CD8-positive, alpha-beta memory T cell (primary cell): Measurements from ENCODE around the gene BECN2. TPM values are rescaled to one million over a fixed set of nuclear protein-coding genes. Genes with fewer than 3 reads are reported as not detected.
"Not testable (repeated sequence)": the region's sequence is repeated elsewhere in the genome, so short reads cannot be mapped to it uniquely, and the experiment has no call there.

ENCODE experiments used
- CTCF ChIA-PET: fragments of 350-600 bp; sonication (Branson Sonifier 250); formaldehyde crosslinking; loops from one replicate; lab custom pipeline; 2021; ENCODE audit warnings: antibody characterized with exemption; lab: Charles Lee
- POLR2A ChIA-PET: fragments of 350-600 bp; sonication (Branson Sonifier 250); formaldehyde crosslinking; loops from one replicate; lab custom pipeline; 2021; ENCODE audit warnings: antibody characterized with exemption; lab: Charles Lee
- DNase-seq, 5 donors: peaks; one replicate each; pipeline versions ENCODE4 v3.0.0 to v3.0.0-alpha.2; 2020 to 2022; ENCODE audit warnings: mixed read lengths in 1 of 5
- H3K27ac ChIP-seq: one replicate; pipeline ENCODE4 v1.7.0; 2013; ENCODE audit warnings: low read depth, mild to moderate bottlenecking, low read length, moderate library complexity
- H3K27me3 ChIP-seq: 2 replicates; pipeline ENCODE4 v1.7.0; 2013; ENCODE audit warnings: low read length, mild to moderate bottlenecking; ENCODE audit not compliant: insufficient read depth, poor library complexity, severe bottlenecking
- H3K36me3 ChIP-seq: 2 replicates; pipeline ENCODE4 v1.7.0; 2013; ENCODE audit warnings: mild to moderate bottlenecking, low read length, moderate library complexity; ENCODE audit not compliant: insufficient read depth
- H3K4me1 ChIP-seq: 2 replicates; pipeline ENCODE4 v1.7.0; 2013; ENCODE audit warnings: mild to moderate bottlenecking, low read length, moderate library complexity; ENCODE audit not compliant: insufficient read depth
- H3K4me3 ChIP-seq: 2 replicates; pipeline ENCODE4 v1.7.0; 2013; ENCODE audit warnings: mild to moderate bottlenecking, low read length
- H3K9me3 ChIP-seq: 2 replicates; pipeline ENCODE4 v1.7.0; 2013; ENCODE audit warnings: mild to moderate bottlenecking, low read length
- H3K27ac Mint-ChIP-seq, 8 donors: one replicate each; pipeline ENCODE4 v1.8.0; 2020 to 2021; ENCODE audit warnings: mixed read lengths in 8 of 8, mild to moderate bottlenecking in 6 of 8, inconsistent platforms in 3 of 8, moderate library complexity in 3 of 8
- H3K27me3 Mint-ChIP-seq, 2 donors: one replicate each; pipeline ENCODE4 v1.8.0; 2020 to 2021; ENCODE audit warnings: mixed read lengths in 2 of 2, mild to moderate bottlenecking in 1 of 2, moderate library complexity in 1 of 2
- H3K36me3 Mint-ChIP-seq, 3 donors: one replicate each; pipeline ENCODE4 v1.8.0; 2020 to 2021; ENCODE audit warnings: mixed read lengths in 3 of 3, inconsistent platforms in 1 of 3, mild to moderate bottlenecking in 1 of 3
- H3K4me1 Mint-ChIP-seq, 3 donors: one replicate each; pipeline ENCODE4 v1.8.0; 2020 to 2021; ENCODE audit warnings: mixed read lengths in 3 of 3, inconsistent platforms in 1 of 3, mild to moderate bottlenecking in 1 of 3
- H3K4me3 Mint-ChIP-seq, 7 donors: one replicate each; pipeline ENCODE4 v1.8.0; 2020 to 2021; ENCODE audit warnings: mixed read lengths in 7 of 7, mild to moderate bottlenecking in 6 of 7, moderate library complexity in 4 of 7, inconsistent platforms in 2 of 7
- H3K9me3 Mint-ChIP-seq, 5 donors: one replicate each; pipeline ENCODE4 v1.8.0; 2020 to 2022; ENCODE audit warnings: mixed read lengths in 5 of 5, mild to moderate bottlenecking in 3 of 5, moderate library complexity in 2 of 5, inconsistent platforms in 1 of 5
- polyA plus RNA-seq: library from polyadenylated mRNA; unstranded; fragments of 300-500 nt; fragmentation: Illumina TruSeq; gene quantifications from one replicate; pipeline ENCODE4 v1.2.3, GENCODE V29; 2021
- total RNA-seq, 2 experiments: library from RNA; stranded (reverse); gene quantifications; one replicate each; pipeline ENCODE4 v1.2.3, GENCODE V29; 2021

BECN2 gene
- total and polyA plus RNA-seq, 3 experiments from 2014 or later: not detected

DNA sequence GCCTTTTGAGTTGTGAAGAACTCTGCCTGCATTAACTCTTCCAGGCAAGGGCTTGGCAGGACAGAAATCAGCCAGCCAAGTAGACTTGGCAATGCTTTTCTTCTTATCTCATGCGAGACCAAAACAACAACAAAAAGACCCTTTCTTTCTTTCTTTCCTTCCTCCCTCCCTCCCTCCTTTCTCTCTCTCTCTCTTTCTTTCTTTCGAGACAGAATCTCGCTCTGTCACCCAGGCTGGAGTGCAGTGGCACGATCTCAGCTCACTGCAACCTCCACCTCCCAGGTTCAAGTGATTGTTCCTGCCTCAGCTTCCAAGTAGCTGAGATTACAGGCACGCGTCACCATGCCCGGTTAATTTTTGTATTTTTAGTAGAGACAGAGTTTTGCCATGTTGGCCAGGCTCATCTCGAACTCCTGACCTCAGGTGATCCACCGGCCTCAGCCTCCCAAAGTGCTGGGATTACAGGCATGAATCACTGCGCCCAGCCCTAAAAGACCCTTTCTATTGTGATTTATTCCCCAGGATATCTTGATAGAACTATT is 30.9 kb downstream of the BECN2 start:
- H3K9me3 ChIP-seq, H3K36me3 ChIP-seq, CTCF ChIA-PET, H3K27me3 ChIP-seq, H3K27ac Mint-ChIP-seq, H3K4me1 ChIP-seq, H3K4me3 ChIP-seq, H3K4me1 Mint-ChIP-seq, DNase-seq, POLR2A ChIA-PET, H3K27ac ChIP-seq, H3K9me3 Mint-ChIP-seq, H3K4me3 Mint-ChIP-seq, H3K36me3 Mint-ChIP-seq: not testable (repeated sequence)
- peaks cover 8 to 16% of the 10 kb centered on the region in 2 donors for H3K27me3 Mint-ChIP-seq

DNA sequence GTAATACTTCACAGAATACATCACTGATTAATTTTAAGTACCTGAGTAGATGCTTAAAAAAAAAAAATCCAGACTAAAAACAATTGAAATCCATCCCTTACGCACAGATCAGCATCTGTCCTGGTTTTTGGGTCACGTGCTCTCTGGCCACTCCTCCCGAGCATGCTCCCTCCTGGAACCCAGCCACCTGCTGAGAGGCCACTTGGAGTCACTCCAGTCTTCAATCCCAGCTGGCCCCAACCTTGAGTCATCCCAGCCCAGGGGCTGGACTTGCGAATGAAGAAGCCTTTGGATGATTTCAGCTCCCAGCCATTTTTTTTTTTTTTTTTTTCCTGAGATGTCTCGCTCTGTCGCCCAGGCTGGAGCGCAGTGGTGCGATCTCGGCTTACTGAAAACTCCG is 32.5 kb downstream of the BECN2 start:
- Histone ChIP-seq H3K4me3 (no peak overlapping the region), H3K36me3 (no peaks in the 10 kb centered on the region), H3K27ac (no peak overlapping the region), H3K27me3 (no peaks in the 10 kb centered on the region), H3K9me3 (no peaks in the 10 kb centered on the region), H3K4me1 (no peaks in the 10 kb centered on the region)
- Mint-ChIP-seq H3K27ac (no peak overlapping the region), H3K4me1 (no peaks in the 10 kb centered on the region), H3K9me3 (no peaks in the 10 kb centered on the region), H3K4me3 (no peak overlapping the region), H3K36me3 (no peaks in the 10 kb centered on the region), H3K27me3 (peaks cover 10 to 18% of the 10 kb centered on the region in 2 donors)
- ChIA-PET CTCF (no interaction called here), POLR2A (no interaction called here)
- DNase-seq: no peak

DNA sequence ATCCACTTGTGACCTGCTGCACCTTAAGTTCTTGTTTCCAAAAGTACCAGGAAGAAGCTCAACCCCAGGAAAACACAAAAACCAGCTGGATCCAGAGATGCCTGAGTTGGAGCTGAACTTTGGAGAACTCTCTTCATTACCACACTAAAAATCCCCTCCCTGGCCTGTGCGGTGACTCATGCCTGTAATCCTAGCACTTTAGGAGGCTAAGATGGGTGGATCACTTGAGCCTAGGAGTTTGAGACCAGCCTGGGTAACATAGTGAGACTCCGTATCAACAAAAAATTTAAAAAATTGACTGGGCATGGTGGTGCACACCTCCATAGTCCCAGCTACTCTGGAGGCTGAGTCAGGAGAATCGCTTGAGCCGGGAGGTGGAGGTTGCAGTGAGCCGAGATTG is 35.2 kb downstream of the BECN2 start:
- no peaks in the 10 kb centered on the region for H3K9me3 ChIP-seq
- H3K27ac ChIP-seq: no peak overlapping the region
- ChIA-PET POLR2A (no interaction called here), CTCF (no interaction called here)
- Mint-ChIP-seq H3K4me1 (no peaks in the 10 kb centered on the region), H3K27me3 (peaks cover 12 to 18% of the 10 kb centered on the region in 2 donors), H3K4me3 (no peak overlapping the region), H3K27ac (no peak overlapping the region), H3K36me3 (no peaks in the 10 kb centered on the region), H3K9me3 (no peaks in the 10 kb centered on the region)
- H3K27me3 ChIP-seq: no peaks in the 10 kb centered on the region
- DNase-seq: no peak
- H3K36me3 ChIP-seq: no peaks in the 10 kb centered on the region
- no peak overlapping the region for H3K4me3 ChIP-seq
- no peaks in the 10 kb centered on the region for H3K4me1 ChIP-seq

DNA sequence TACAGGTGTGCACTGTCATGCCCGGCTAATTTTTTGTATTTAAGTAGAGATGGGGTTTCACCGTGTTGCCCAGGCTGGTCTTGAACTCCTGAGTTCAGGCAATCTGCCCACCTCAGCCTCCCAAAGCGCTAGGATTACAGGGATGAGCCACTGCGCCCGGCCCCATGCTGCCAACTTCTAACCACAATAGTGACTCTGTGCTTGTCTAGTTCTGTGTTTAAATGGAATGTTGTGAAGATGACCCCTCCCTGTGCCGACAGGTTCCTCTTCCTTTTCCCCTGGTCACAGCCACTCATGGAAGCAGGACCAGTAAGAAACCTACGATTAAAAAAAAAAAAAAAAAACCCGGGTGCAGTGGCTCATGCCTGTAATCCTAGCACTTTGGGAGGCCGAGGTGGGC is 36.6 kb downstream of the BECN2 start:
- H3K4me1 Mint-ChIP-seq: peaks cover 3 to 6% (median 6%) of the 10 kb centered on the region in 3 donors
- no peaks in the 10 kb centered on the region for H3K27me3 ChIP-seq
- H3K27me3 Mint-ChIP-seq: peaks cover 6 to 19% of the 10 kb centered on the region in 2 donors
- H3K9me3 Mint-ChIP-seq: no peaks in the 10 kb centered on the region
- no peak for DNase-seq
- no peaks in the 10 kb centered on the region for H3K36me3 Mint-ChIP-seq
- H3K36me3 ChIP-seq: no peaks in the 10 kb centered on the region
- no peak overlapping the region for H3K27ac ChIP-seq
- no peak overlapping the region for H3K4me3 Mint-ChIP-seq
- no peaks in the 10 kb centered on the region for H3K9me3 ChIP-seq
- ChIA-PET CTCF (interaction anchor here (1.2 kb wide), 1 partner anchor 10 kb away, joined by 3 read pairs; no protein-coding TSS in a partner anchor), POLR2A (no interaction called here)
- no peak overlapping the region for H3K4me3 ChIP-seq
- no peaks in the 10 kb centered on the region for H3K4me1 ChIP-seq
- no peak overlapping the region for H3K27ac Mint-ChIP-seq

DNA sequence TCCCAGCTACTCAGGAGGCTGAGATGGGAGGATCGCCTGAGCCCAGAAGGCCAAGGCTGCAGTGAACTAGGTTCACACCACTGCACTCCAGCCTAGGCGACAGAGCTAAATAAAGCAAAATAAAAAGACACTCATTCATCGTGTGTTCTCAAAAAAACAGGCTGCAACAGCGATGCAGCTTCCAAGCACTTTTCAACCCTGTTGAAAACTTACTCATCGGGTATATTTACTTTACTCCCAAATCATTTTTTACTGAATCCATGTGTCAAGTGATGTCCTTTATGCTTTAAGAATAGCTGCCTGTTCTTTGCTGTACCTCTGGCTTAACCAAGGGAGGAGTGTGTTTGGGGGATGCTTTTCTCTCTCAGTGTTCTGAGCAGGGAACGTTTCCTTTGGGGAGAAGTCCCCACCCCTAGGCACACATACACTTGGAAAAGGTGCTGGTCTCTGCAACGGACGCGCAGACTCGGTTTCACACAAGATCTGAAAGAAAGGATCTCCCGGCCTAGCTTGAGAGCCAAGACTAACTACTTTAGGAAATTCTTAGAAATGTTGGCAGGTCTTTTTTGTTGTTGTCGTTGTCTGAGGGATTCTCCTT is 39.9 kb downstream of the BECN2 start:
- H3K4me3 ChIP-seq: no peak overlapping the region
- H3K27ac ChIP-seq: no peak overlapping the region
- Mint-ChIP-seq H3K27me3 (peaks cover 8 to 21% of the 10 kb centered on the region in 2 donors), H3K4me1 (peaks cover 3 to 6% (median 6%) of the 10 kb centered on the region in 3 donors), H3K9me3 (no peaks in the 10 kb centered on the region), H3K27ac (peak overlapping the region in 1 of 8 donors; percentile 33), H3K4me3 (no peak overlapping the region), H3K36me3 (no peaks in the 10 kb centered on the region)
- DNase-seq: no peak
- no peaks in the 10 kb centered on the region for H3K9me3 ChIP-seq
- no peaks in the 10 kb centered on the region for H3K4me1 ChIP-seq
- ChIA-PET CTCF (interaction anchor here (1.5 to 4.9 kb wide), 3 partner anchors 386 to 465 kb away, joined by 3 to 37 read pairs (median 5); partner anchors contain the start of gene KMO), POLR2A (no interaction called here)
- no peaks in the 10 kb centered on the region for H3K27me3 ChIP-seq
- H3K36me3 ChIP-seq: no peaks in the 10 kb centered on the region

DNA sequence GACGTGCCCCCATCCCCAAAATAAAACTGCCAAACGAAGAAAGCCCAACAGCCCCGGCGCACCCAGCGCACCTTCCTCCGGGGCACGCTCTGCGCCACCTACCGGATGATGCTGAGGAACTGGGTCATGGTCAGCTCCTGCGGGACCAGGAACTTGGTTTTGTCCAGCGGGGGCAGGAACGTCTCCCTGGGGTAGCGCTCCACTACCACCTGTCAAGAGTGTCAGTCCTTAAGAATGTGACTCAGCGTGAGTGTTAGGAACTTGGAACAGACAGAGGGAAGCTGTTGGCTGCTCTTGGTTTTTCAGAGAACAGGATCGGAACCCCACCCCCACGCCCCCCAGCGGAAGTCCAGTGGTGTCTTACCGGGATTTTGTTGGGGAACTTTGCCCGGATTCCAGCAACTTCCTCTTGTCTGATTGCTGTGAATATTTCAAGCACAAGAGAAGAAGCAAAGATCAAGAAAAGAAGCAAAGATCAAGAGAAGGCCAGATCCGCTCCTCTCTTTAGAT is 40.9 kb downstream of the BECN2 start:
- H3K4me3 ChIP-seq: no peak overlapping the region
- no peaks in the 10 kb centered on the region for H3K27me3 ChIP-seq
- peak overlapping the region in 1 of 8 donors; percentile 52 for H3K27ac Mint-ChIP-seq
- H3K4me1 ChIP-seq: no peaks in the 10 kb centered on the region
- no peaks in the 10 kb centered on the region for H3K36me3 Mint-ChIP-seq
- peak overlapping the region in 5 of 7 donors; percentile 49 to 65 (median 63) for H3K4me3 Mint-ChIP-seq
- CTCF ChIA-PET: interaction anchor here (0.8 to 4.9 kb wide), 8 partner anchors 9 to 479 kb away, joined by 3 to 37 read pairs (median 5); partner anchors contain the start of genes FH and KMO
- POLR2A ChIA-PET: interaction anchor here (0.7 kb wide), 1 partner anchor 387 kb away, joined by 3 read pairs; no protein-coding TSS in a partner anchor
- H3K9me3 Mint-ChIP-seq: no peaks in the 10 kb centered on the region
- H3K36me3 ChIP-seq: no peaks in the 10 kb centered on the region
- peak; percentile 2 to 59 (median 17) for DNase-seq
- H3K4me1 Mint-ChIP-seq: peaks cover 3 to 6% (median 6%) of the 10 kb centered on the region in 3 donors
- H3K9me3 ChIP-seq: no peaks in the 10 kb centered on the region
- peaks cover 8 to 19% of the 10 kb centered on the region in 2 donors for H3K27me3 Mint-ChIP-seq
- H3K27ac ChIP-seq: no peak overlapping the region

DNA sequence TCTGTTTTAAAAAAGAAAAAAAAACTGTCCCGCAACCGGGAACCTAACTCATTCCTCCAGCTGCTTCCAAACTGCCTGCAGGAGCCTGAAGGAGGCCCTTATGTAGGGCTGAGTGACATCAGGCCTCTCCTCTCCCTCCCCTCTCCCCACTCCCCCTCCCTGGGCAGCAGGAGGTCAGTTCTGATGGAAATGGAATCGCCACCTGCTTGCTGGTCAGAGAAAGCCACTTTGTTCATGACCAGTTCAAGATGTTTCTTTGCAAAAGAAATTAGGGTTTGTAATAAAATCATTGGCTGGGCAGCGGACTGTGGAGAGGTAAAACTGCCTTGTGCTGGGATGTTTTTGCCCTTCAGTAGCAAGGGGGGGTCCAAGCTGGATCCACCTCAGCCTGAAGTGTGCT is 41.5 kb downstream of the BECN2 start, which contains the start of gene MAP1LC3C:
Gene MAP1LC3C, minus strand, starts transcription at position 73 of the 400 bp plus-strand sequence. CDS start 90 bp downstream, outside the sequence.
- CTCF ChIA-PET: interaction anchor here (0.8 to 4.9 kb wide), 8 partner anchors 8 to 479 kb away, joined by 3 to 37 read pairs (median 5); partner anchors contain the start of genes FH and KMO
- no peaks in the 10 kb centered on the region for H3K4me1 ChIP-seq
- peaks cover 3 to 6% (median 6%) of the 10 kb centered on the region in 3 donors for H3K4me1 Mint-ChIP-seq
- no peaks in the 10 kb centered on the region for H3K36me3 ChIP-seq
- no peaks in the 10 kb centered on the region for H3K9me3 Mint-ChIP-seq
- POLR2A ChIA-PET: no interaction called here
- H3K4me3 Mint-ChIP-seq: peak within 1 kb of the TSS in 5 of 7 donors; percentile 49 to 65 (median 63)
- H3K36me3 Mint-ChIP-seq: no peaks in the 10 kb centered on the region
- no peaks in the 10 kb centered on the region for H3K9me3 ChIP-seq
- no peak within 1 kb of the TSS for H3K27ac ChIP-seq
- H3K4me3 ChIP-seq: no peak within 1 kb of the TSS
- H3K27me3 Mint-ChIP-seq: peaks cover 8 to 19% of the 10 kb centered on the region in 2 donors
- no peak for DNase-seq
- no peaks in the 10 kb centered on the region for H3K27me3 ChIP-seq
- H3K27ac Mint-ChIP-seq: peak within 1 kb of the TSS in 2 of 8 donors; percentile 48 to 52

DNA sequence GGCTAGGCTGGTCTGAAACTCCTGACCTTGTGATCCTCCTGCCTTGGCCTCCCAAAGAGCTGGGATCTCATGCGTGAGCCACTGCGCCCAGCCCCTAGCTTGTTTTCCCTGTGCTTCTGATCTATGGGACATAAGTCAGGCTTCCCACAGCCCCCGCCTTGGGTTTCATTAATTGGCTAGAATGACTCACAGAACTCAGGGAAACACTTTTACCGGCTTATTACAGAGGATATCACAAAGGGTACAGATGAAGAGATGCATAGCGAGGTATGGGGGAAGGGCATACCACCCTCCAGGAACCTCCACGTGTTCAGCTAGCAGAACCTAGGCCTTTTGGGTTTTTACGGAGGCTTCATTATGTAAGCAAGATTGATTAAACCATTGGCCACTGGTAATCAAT is 42.9 kb downstream of the BECN2 start:
- Mint-ChIP-seq H3K27ac (no peak overlapping the region), H3K4me3 (no peak overlapping the region), H3K36me3 (no peaks in the 10 kb centered on the region), H3K27me3 (peaks cover 3 to 14% of the 10 kb centered on the region in 2 donors), H3K4me1 (peaks cover 3 to 6% (median 6%) of the 10 kb centered on the region in 3 donors), H3K9me3 (no peaks in the 10 kb centered on the region)
- Histone ChIP-seq H3K27ac (no peak overlapping the region), H3K4me1 (no peaks in the 10 kb centered on the region), H3K4me3 (no peak overlapping the region), H3K27me3 (no peaks in the 10 kb centered on the region), H3K36me3 (no peaks in the 10 kb centered on the region), H3K9me3 (no peaks in the 10 kb centered on the region)
- ChIA-PET CTCF (interaction anchor here (1.0 to 4.9 kb wide), 3 partner anchors 13 to 389 kb away, joined by 3 to 37 read pairs (median 5); no protein-coding TSS in a partner anchor), POLR2A (no interaction called here)
- DNase-seq: no peak
